GM23248 (cell line): Measurements from ENCODE around the gene CCL18.

Experiments used
- EZH2 ChIP-seq: fragments of 200-600 bp; sonication (generic); IDR thresholded peaks from 2 replicates; pipeline ENCODE4 v1.6.1; 2018; ENCODE audit warnings: antibody characterized with exemption, mild to moderate bottlenecking; ENCODE audit not compliant: insufficient read depth, poor library complexity, severe bottlenecking
- EZH2phosphoT487 ChIP-seq: fragments of 200-600 bp; sonication (generic); IDR thresholded peaks from 2 replicates; pipeline ENCODE4 v1.6.1; 2018; ENCODE audit warnings: antibody characterized with exemption, moderate library complexity, mild to moderate bottlenecking, low read depth; ENCODE audit not compliant: insufficient read depth

- TF ChIP-seq EZH2phosphoT487 (no peak), EZH2 (no peak)
Measured at GRCh38 chr17:36024106-36024869, 39.8 kb upstream of the CCL18 start.
